HCT116 (cell line): ENCODE measurements around the gene SIX3.

Experiments used
- CBX3 ChIP-seq: IDR thresholded peaks from 2 replicates; pipeline ENCODE4 v1.6.1; 2012; ENCODE audit warnings: low read depth
- CEBPB ChIP-seq: IDR thresholded peaks from 2 replicates; pipeline ENCODE4 v1.6.1; 2012; ENCODE audit warnings: low read depth
- CTCF ChIP-seq, 3 experiments: fragments of 200-600 bp in 1 of 3; sonication (generic) in 1 of 3; IDR thresholded peaks in 2 of 3; conservative IDR thresholded peaks in 1 of 3; 2 replicates each; pipeline ENCODE4 v1.5.1; 2012 to 2017; ENCODE audit warnings: low read depth in 2 of 3, low read length in 2 of 3, antibody characterized with exemption in 1 of 3, borderline replicate concordance in 1 of 3, control low read depth in 1 of 3, mild to moderate bottlenecking in 1 of 3, mixed read lengths in 1 of 3, mixed run types in 1 of 3, moderate library complexity in 1 of 3; ENCODE audit not compliant: insufficient read depth in 1 of 3
- EZH2phosphoT487 ChIP-seq: fragments of 200-600 bp; IDR thresholded peaks from 2 replicates; pipeline ENCODE4 v1.6.1; 2018; ENCODE audit warnings: antibody characterized with exemption, borderline replicate concordance
- FOSL1 ChIP-seq: IDR thresholded peaks from 2 replicates; pipeline ENCODE4 v1.6.1; 2012; ENCODE audit warnings: low read depth
- JUND ChIP-seq: IDR thresholded peaks from 2 replicates; pipeline ENCODE4 v1.6.1; 2012
- POLR2A ChIP-seq: IDR thresholded peaks from 2 replicates; pipeline ENCODE4 v1.7.0; 2011; ENCODE audit warnings: borderline replicate concordance; ENCODE audit not compliant: insufficient read depth, insufficient read length; ENCODE audit errors: extremely low read depth
- POLR2AphosphoS5 ChIP-seq: IDR thresholded peaks from 2 replicates; pipeline ENCODE4 v1.6.1; 2011; ENCODE audit warnings: mild to moderate bottlenecking, low read depth, low read length, moderate library complexity
- RAD21 ChIP-seq: IDR thresholded peaks from 2 replicates; pipeline ENCODE4 v1.6.1; 2012; ENCODE audit warnings: low read depth, mild to moderate bottlenecking
- SRF ChIP-seq: IDR thresholded peaks from 2 replicates; pipeline ENCODE4 v1.6.1; 2012; ENCODE audit warnings: low read depth

DNA sequence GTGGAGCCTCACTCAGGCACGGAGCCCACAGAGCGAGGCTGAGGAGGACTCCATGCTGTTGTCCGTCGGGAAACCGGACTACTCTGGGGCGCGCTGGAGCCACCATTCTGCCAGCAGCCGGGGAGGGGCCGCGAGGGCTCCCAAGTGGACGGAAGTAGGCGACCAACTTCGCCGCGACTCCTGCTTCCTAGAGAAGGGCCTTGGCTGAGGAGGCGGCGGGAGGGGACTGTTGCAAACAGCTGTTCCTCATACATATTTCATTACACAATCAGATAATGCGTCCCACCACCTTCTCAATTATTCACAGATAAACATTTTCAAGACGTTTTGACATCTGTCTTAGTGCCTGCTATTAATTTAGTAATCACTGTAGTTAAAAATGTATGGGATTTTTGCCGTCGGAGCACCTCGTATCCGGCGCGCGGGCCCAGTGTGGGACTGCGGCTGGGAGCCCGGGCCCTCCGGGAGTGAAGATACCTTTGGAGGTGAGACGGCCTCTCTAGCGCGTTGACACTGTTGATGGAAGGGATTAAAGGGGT lies 11.7 kb upstream of the SIX3 start:
- TF ChIP-seq CTCF (IDR thresholded peaks at IDR 0.05 in 2 of 3, conservative IDR thresholded peaks at IDR 0.05 in 1 of 3; ENCODE audit: borderline replicate concordance in 1 of 3, insufficient read depth in 1 of 3, low read depth in 2 of 3, low read length in 2 of 3) (no peak), SRF (no peak), EZH2phosphoT487 (no peak), POLR2A (no peak), FOSL1 (no peak), RAD21 (no peak), CEBPB (no peak), JUND (no peak), CBX3 (no peak), POLR2AphosphoS5 (no peak)
